ENCODE measurements around the gene KREMEN2. TPM values are rescaled to one million over a fixed set of nuclear protein-coding genes. Genes with fewer than 3 reads are reported as not detected.
A peak's percentile ranks its signal among the peaks of the same experiment; 100 is the strongest.

Gene KREMEN2
- total and polyA plus RNA-seq, 9 of the 15 experiments (the other 6 are each of a cell fraction or from before 2014, with no cell fraction given) = 0.04 to 7.7 (median 1.5) TPM; not detected in 1

- Histone ChIP-seq H3K9me3 (replicated peaks; ENCODE audit: control insufficient read depth, insufficient read depth, low read depth, low read length) (no peaks in the 10 kb centered on the region), H3K4me2 (ENCODE audit: insufficient read depth, low read length) (no peak overlapping the region), H3K27ac (ENCODE audit: extremely low read depth, low read depth, low read length) (no peak overlapping the region), H2AFZ (ENCODE audit: low read depth, low read length) (no peak overlapping the region), H3K4me3 (no peak overlapping the region), H3K9me1 (ENCODE audit: control insufficient read depth, insufficient read depth, low read length) (no peaks in the 10 kb centered on the region), H3K9ac (ENCODE audit: insufficient read depth in 1 of 2, low read depth in 2 of 2, low read length in 2 of 2) (peak overlapping the region in 1 of 2 experiments; percentile 79; a peak in 2 of 4 replicates), H3K79me2 (ENCODE audit: control insufficient read depth, insufficient read depth, low read length) (no peaks in the 10 kb centered on the region), H3K36me3 (ENCODE audit: control insufficient read depth, insufficient read depth, low read length) (no peaks in the 10 kb centered on the region), H3K27me3 (ENCODE audit: control insufficient read depth in 2 of 2, insufficient read depth in 2 of 2, low read length in 2 of 2) (peaks cover 12 to 33% of the 10 kb centered on the region in 2 experiments), H3K4me1 (replicated peaks in 1 of 2; ENCODE audit: control insufficient read depth in 2 of 2, insufficient read depth in 2 of 2, low read length in 2 of 2) (peaks cover 0 to 56% of the 10 kb centered on the region in 2 experiments; a peak in 3 of 5 replicates), H4K20me1 (replicated peaks; ENCODE audit: control insufficient read depth, insufficient read depth, low read length) (peaks cover 10% of the 10 kb centered on the region; the same call in 1 of the 2 replicates)
- intact Hi-C loops (cut with micrococcal nuclease) = no loop called here
- DNase-seq (ENCODE audit: extremely low read depth in 1 of 4, low spot score in 3 of 4) (no peak), FAIRE-seq (no peak), ATAC-seq (no peak)
- in situ Hi-C loops (cut with MboI) = no loop called here
- BruUV-seq (replicated peaks) = no TSS peak
- TF ChIP-seq ZNF41 (CRISPR knock-in tag; conservative IDR thresholded peaks at IDR 0.05) (no peak), E2F6 (IDR thresholded peaks at IDR 0.05; ENCODE audit: borderline replicate concordance in 1 of 2, extremely low read depth in 1 of 2, insufficient read depth in 1 of 2, insufficient read length in 1 of 2, low read depth in 1 of 2, low read length in 1 of 2, poor library complexity in 1 of 2, severe bottlenecking in 1 of 2) (peak in 1 of 2 experiments; percentile 13)
- ChIA-PET CTCF (ENCODE audit: low intra/inter-chr PET ratio) (no interaction called here), POLR2A (interaction anchor here (0.5 kb wide), 1 partner anchor 18 kb away, joined by 3 read pairs; no protein-coding TSS in a partner anchor)
- WGBS (ENCODE audit: insufficient coverage, low coverage, missing lambda C conversion rate) = 13% methylated on average over 31 of the region's 31 CpGs
Measured at GRCh38 chr16:2953706-2954627, 10.1 kb upstream of the KREMEN2 start.

Measured in K562 (cell line).